ENCODE data around the gene UCKL1.

Gene UCKL1

GRCh38 chr20:63915471-63915870 lies 40.7 kb downstream of the UCKL1 start:
- no peak for FAIRE-seq
- no peak for DNase-seq (ENCODE audit: insufficient read length, low spot score)
- TF ChIP-seq CTCF (IDR thresholded peaks at IDR 0.05; ENCODE audit: insufficient read depth, missing control alignments) = no peak

GRCh38 chr20:63913768-63914167 lies 42.4 kb downstream of the UCKL1 start:
- FAIRE-seq = no peak
- no peak for TF ChIP-seq CTCF (IDR thresholded peaks at IDR 0.05; ENCODE audit: insufficient read depth, missing control alignments)

GRCh38 chr20:63911176-63911575 lies 45.0 kb downstream of the UCKL1 start:
- no peak for TF ChIP-seq CTCF (IDR thresholded peaks at IDR 0.05; ENCODE audit: insufficient read depth, missing control alignments)
- no peak for FAIRE-seq
- DNase-seq (ENCODE audit: insufficient read length, low spot score) = no peak

More at GRCh38 chr20:63913768-63914167, 42.4 kb downstream of the UCKL1 start:
- DNase-seq (ENCODE audit: insufficient read length, low spot score) = no peak

- no peak for TF ChIP-seq CTCF (IDR thresholded peaks at IDR 0.05; ENCODE audit: insufficient read depth, missing control alignments)
- FAIRE-seq = no peak
Measured at GRCh38 chr20:63908008-63908682, 48.1 kb downstream of the UCKL1 start.

GRCh38 chr20:63903796-63904561 lies 52.2 kb downstream of the UCKL1 start:
- FAIRE-seq (no peak), DNase-seq (ENCODE audit: insufficient read length, low spot score) (no peak)
- no peak for TF ChIP-seq CTCF (IDR thresholded peaks at IDR 0.05; ENCODE audit: insufficient read depth, missing control alignments)

More at GRCh38 chr20:63908008-63908682, 48.1 kb downstream of the UCKL1 start:
- DNase-seq (ENCODE audit: insufficient read length, low spot score) = no peak

GRCh38 chr20:63900413-63900812 lies 55.8 kb downstream of the UCKL1 start:
- no peak for DNase-seq (ENCODE audit: insufficient read length, low spot score)
- TF ChIP-seq CTCF (IDR thresholded peaks at IDR 0.05; ENCODE audit: insufficient read depth, missing control alignments) = no peak
- no peak for FAIRE-seq
